Pancreas (tissue), 10 donors: ENCODE results near the gene SLC6A11. TPM values are rescaled to one million over a fixed set of nuclear protein-coding genes. Genes with fewer than 3 reads are reported as not detected.

ENCODE experiments used
- ATAC-seq, 4 donors: fragments of 200-7000 bp; cut with Tn5 transposase; one replicate each; pipeline versions ENCODE4 v1.8.0 to v1.9.1; 2020; ENCODE audit warnings: mild to moderate bottlenecking in 4 of 4, moderate library complexity in 4 of 4
- DNase-seq, 6 donors: peaks; one replicate each; pipeline ENCODE4 v3.0.0-alpha.2; 2020
- FAIRE-seq: peaks from 2 replicates; lab custom pipeline; 2012; peaks lifted over from hg19 to GRCh38; lab: Jason Lieb, UNC
- H3K27ac ChIP-seq, 4 donors: fragments of 200-600 bp; sonication (generic); 1 replicate in 3 of 4; 2 replicates in 1 of 4; pipeline versions ENCODE4 v1.5.0 to v1.8.0; 2020
- H3K27me3 ChIP-seq, 4 donors: fragments of 200-600 bp; one replicate each; pipeline ENCODE4 v1.8.0; 2021
- H3K36me3 ChIP-seq, 3 donors: fragments of 200-600 bp; sonication (generic) in 1 of 3; one replicate each; pipeline versions ENCODE4 v1.5.0 to v1.8.0; 2020 to 2021
- H3K4me1 ChIP-seq, 3 donors: fragments of 200-600 bp; one replicate each; pipeline ENCODE4 v1.8.0; 2021
- H3K4me3 ChIP-seq, 4 donors: fragments of 200-600 bp; sonication (generic) in 2 of 4; one replicate each; pipeline versions ENCODE4 v1.5.0 to v1.8.0; 2020 to 2021
- H3K9me3 ChIP-seq, 4 donors: fragments of 200-600 bp; one replicate each; pipeline ENCODE4 v1.8.0; 2021
- CTCF ChIP-seq, 4 donors: fragments of 200-600 bp; sonication (generic) in 3 of 4; IDR thresholded peaks; one replicate each; pipeline versions ENCODE4 v1.5.0 to v1.8.0; 2021; ENCODE audit warnings: antibody characterized with exemption in 4 of 4
- WGBS, 2 donors: extraction: QIAGEN DNeasy Blood & Tissue Kit; methylation state at CpG; one replicate each; pipeline ENCODE4 v1.1.7; 2013; 5-methylcytosine and 5-hydroxymethylcytosine counted together
- intact Hi-C, 3 donors: fragments of 100-400 bp; cut with DNase I; formaldehyde crosslinking; loops; one replicate each; pipeline versions ENCODE4 v1.11.1 to v1.14.2; 2022
- polyA plus RNA-seq, 2 donors: library from polyadenylated mRNA; stranded (reverse); fragments of 200-250 nt; gene quantifications; one replicate each; pipeline ENCODE4 v1.2.3, GENCODE V29; 2013
- total RNA-seq, 6 donors: library from RNA; stranded (reverse); fragmentation: NEBNext Ultra II Directional in 4 of 6; extraction: Animal tissue kit (Norgen Biotek cat#: 25700) in 4 of 6; gene quantifications; one replicate each; pipeline versions ENCODE4 v1.2.1 to v1.2.4, GENCODE V29; 2021 to 2023
- donor health status: healthy with polysubstance abuse.
- donor health status: DM: no; HTN: no; CAD: no; lungs with moderate emphysema.
- donor health status: DM: no; HTN: no; CAD: no.
- donor health status: control.
- donor health status: control.
- donor health status: Bipolar disorder and iron deficiency.
- donor health status: DM: yes; HTN: yes; CAD: no.
- donor health status: DM: no; HTN: no; CAD: no.
- donor health status: DM: no; HTN: no; CAD: no.
- donor health status: DM: yes; HTN: yes; CAD: no.

The SLC6A11 gene
- total and polyA plus RNA-seq, 8 donors: 0.04 to 0.17 (median 0.06) TPM

GRCh38 chr3:10937141-10937825 is 121.3 kb downstream of the SLC6A11 start:
- no peak for TF ChIP-seq CTCF (IDR thresholded peaks at IDR 0.05)
- 60 to 73% methylated on average over 12 of the region's 12 CpGs for WGBS, 2 donors

GRCh38 chr3:10939556-10939955 is 123.5 kb downstream of the SLC6A11 start:
- FAIRE-seq: no peak
- no peak overlapping the region for H3K27ac ChIP-seq
- WGBS, 2 donors: 70 to 78% methylated on average over 4 of the region's 4 CpGs
- H3K9me3 ChIP-seq: no peaks in the 10 kb centered on the region
- TF ChIP-seq CTCF (IDR thresholded peaks at IDR 0.05): no peak
- peak in 2 of 6 donors; percentile 9 to 24 for DNase-seq
- H3K4me3 ChIP-seq: no peak overlapping the region
- H3K27me3 ChIP-seq: no peaks in the 10 kb centered on the region
- no peaks in the 10 kb centered on the region for H3K36me3 ChIP-seq
- intact Hi-C loops: no loop called here
- no peak for ATAC-seq
- no peaks in the 10 kb centered on the region for H3K4me1 ChIP-seq

More at GRCh38 chr3:10937141-10937825, 121.3 kb downstream of the SLC6A11 start:
- Histone ChIP-seq H3K4me1 (no peaks in the 10 kb centered on the region), H3K27ac (no peak overlapping the region), H3K9me3 (no peaks in the 10 kb centered on the region), H3K4me3 (no peak overlapping the region), H3K36me3 (no peaks in the 10 kb centered on the region), H3K27me3 (no peaks in the 10 kb centered on the region)
- ATAC-seq (no peak), FAIRE-seq (no peak), DNase-seq (peak in 2 of 6 donors; percentile 25 to 42)
- intact Hi-C loops: no loop called here

GRCh38 chr3:10940106-10940505 is 124.1 kb downstream of the SLC6A11 start:
- no peak for ATAC-seq
- FAIRE-seq: no peak
- H3K4me3 ChIP-seq: no peak overlapping the region
- no peak overlapping the region for H3K27ac ChIP-seq
- peak in 2 of 6 donors; percentile 19 to 22 for DNase-seq
- no peak for TF ChIP-seq CTCF (IDR thresholded peaks at IDR 0.05)
- H3K36me3 ChIP-seq: no peaks in the 10 kb centered on the region
- H3K9me3 ChIP-seq: no peaks in the 10 kb centered on the region
- no peaks in the 10 kb centered on the region for H3K27me3 ChIP-seq
- 68 to 81% methylated on average over 12 of the region's 12 CpGs for WGBS, 2 donors
- H3K4me1 ChIP-seq: no peaks in the 10 kb centered on the region
- intact Hi-C loops: no loop called here

- intact Hi-C loops: no loop called here
- no peaks in the 10 kb centered on the region for H3K9me3 ChIP-seq
- no peaks in the 10 kb centered on the region for H3K4me1 ChIP-seq
- no peaks in the 10 kb centered on the region for H3K27me3 ChIP-seq
- TF ChIP-seq CTCF (IDR thresholded peaks at IDR 0.05): peak in 3 of 4 donors; percentile 12 to 15 (median 14)
- no peaks in the 10 kb centered on the region for H3K36me3 ChIP-seq
- no peak overlapping the region for H3K27ac ChIP-seq
- H3K4me3 ChIP-seq: no peak overlapping the region
- peak in 2 of 6 donors; percentile 9 to 51 for DNase-seq
- 71 to 83% methylated on average over 1 of the region's 1 CpG for WGBS, 2 donors
- ATAC-seq: no peak
- no peak for FAIRE-seq
These were observed 125.9 kb downstream of the SLC6A11 start for GRCh38 chr3:10941972-10942371.

GRCh38 chr3:10942690-10943205 is 126.7 kb downstream of the SLC6A11 start:
- no peak for TF ChIP-seq CTCF (IDR thresholded peaks at IDR 0.05)
- Histone ChIP-seq H3K4me1 (no peaks in the 10 kb centered on the region), H3K9me3 (no peaks in the 10 kb centered on the region), H3K36me3 (no peaks in the 10 kb centered on the region), H3K27me3 (no peaks in the 10 kb centered on the region), H3K27ac (no peak overlapping the region), H3K4me3 (no peak overlapping the region)
- no peak for ATAC-seq
- DNase-seq: peak in 1 of 6 donors; percentile 14
- no peak for FAIRE-seq
- WGBS, 2 donors: 63 to 74% methylated on average over 4 of the region's 4 CpGs
- intact Hi-C loops: no loop called here
